PC-3 (cell line): ENCODE measurements around the gene NUDT6.

Source experiments
- EZH2 ChIP-seq: fragments of 300-600 bp; sonication (generic); IDR thresholded peaks from one replicate; pipeline ENCODE4 v1.6.1; 2017; ENCODE audit warnings: antibody characterized with exemption, mild to moderate bottlenecking, low read length; ENCODE audit not compliant: unreplicated experiment
- TF ChIP-seq, protein P1 (sequence below): fragments of 300-600 bp; sonication (generic); conservative IDR thresholded peaks from 2 replicates; pipeline ENCODE4 v1.5.1; 2017; ENCODE audit warnings: antibody characterized with exemption, low read depth, mild to moderate bottlenecking, low read length

- TF ChIP-seq, protein P1, sequence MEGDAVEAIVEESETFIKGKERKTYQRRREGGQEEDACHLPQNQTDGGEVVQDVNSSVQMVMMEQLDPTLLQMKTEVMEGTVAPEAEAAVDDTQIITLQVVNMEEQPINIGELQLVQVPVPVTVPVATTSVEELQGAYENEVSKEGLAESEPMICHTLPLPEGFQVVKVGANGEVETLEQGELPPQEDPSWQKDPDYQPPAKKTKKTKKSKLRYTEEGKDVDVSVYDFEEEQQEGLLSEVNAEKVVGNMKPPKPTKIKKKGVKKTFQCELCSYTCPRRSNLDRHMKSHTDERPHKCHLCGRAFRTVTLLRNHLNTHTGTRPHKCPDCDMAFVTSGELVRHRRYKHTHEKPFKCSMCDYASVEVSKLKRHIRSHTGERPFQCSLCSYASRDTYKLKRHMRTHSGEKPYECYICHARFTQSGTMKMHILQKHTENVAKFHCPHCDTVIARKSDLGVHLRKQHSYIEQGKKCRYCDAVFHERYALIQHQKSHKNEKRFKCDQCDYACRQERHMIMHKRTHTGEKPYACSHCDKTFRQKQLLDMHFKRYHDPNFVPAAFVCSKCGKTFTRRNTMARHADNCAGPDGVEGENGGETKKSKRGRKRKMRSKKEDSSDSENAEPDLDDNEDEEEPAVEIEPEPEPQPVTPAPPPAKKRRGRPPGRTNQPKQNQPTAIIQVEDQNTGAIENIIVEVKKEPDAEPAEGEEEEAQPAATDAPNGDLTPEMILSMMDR, result no peak
- no peak for TF ChIP-seq EZH2
Observed at GRCh38 chr4:122890147-122890795, 32.1 kb downstream of the NUDT6 start.
